PFSK-1 (cell line): ENCODE measurements around the gene KLF3.

ENCODE experiments used
- FOXP2 ChIP-seq: optimal IDR thresholded peaks from 2 replicates; pipeline ENCODE3; 2011; ENCODE audit warnings: borderline replicate concordance, control low read depth, inconsistent platforms; ENCODE audit not compliant: insufficient read depth; ENCODE audit errors: extremely low read length, extremely low read depth
- POLR2AphosphoS5 ChIP-seq: IDR thresholded peaks from 2 replicates; pipeline ENCODE4 v1.6.1; 2012; ENCODE audit warnings: low read depth, mild to moderate bottlenecking, control low read depth, low read length, moderate library complexity
- SIN3A ChIP-seq: IDR thresholded peaks from 2 replicates; pipeline ENCODE4 v1.6.1; 2012; ENCODE audit warnings: mild to moderate bottlenecking, low read length, moderate library complexity, borderline replicate concordance; ENCODE audit not compliant: insufficient read depth
- TAF1 ChIP-seq: IDR thresholded peaks from 2 replicates; pipeline ENCODE4 v1.6.1; 2012; ENCODE audit warnings: low read length, control low read depth, borderline replicate concordance; ENCODE audit not compliant: insufficient read depth
- TF ChIP-seq, protein P1 (sequence below), 2 experiments: IDR thresholded peaks; 2 replicates each; pipeline versions ENCODE4 v1.6.1 to v1.8.0; 2011 to 2012; ENCODE audit warnings: low read depth in 2 of 2, low read length in 2 of 2, control low read depth in 1 of 2, inconsistent platforms in 1 of 2, mild to moderate bottlenecking in 1 of 2, moderate library complexity in 1 of 2; ENCODE audit not compliant: insufficient read depth in 1 of 2

DNA sequence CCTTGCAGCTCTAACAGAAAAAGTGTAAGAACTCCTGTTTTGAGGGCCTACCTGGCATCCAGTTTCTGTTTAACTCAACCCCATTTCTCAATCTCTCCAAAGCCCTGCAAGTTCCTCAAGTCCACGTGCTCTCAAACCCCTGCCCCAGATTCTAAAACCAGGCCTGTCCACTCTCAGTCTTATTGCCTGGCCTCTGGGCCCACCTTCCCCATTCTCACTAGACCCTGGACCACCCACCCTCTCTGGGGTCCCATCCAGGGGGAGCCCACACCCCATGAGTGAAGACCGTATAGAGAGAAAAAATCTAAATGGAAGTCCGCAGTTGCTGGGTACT lies 60.4 kb downstream of the KLF3 start:
- TF ChIP-seq, protein P1, sequence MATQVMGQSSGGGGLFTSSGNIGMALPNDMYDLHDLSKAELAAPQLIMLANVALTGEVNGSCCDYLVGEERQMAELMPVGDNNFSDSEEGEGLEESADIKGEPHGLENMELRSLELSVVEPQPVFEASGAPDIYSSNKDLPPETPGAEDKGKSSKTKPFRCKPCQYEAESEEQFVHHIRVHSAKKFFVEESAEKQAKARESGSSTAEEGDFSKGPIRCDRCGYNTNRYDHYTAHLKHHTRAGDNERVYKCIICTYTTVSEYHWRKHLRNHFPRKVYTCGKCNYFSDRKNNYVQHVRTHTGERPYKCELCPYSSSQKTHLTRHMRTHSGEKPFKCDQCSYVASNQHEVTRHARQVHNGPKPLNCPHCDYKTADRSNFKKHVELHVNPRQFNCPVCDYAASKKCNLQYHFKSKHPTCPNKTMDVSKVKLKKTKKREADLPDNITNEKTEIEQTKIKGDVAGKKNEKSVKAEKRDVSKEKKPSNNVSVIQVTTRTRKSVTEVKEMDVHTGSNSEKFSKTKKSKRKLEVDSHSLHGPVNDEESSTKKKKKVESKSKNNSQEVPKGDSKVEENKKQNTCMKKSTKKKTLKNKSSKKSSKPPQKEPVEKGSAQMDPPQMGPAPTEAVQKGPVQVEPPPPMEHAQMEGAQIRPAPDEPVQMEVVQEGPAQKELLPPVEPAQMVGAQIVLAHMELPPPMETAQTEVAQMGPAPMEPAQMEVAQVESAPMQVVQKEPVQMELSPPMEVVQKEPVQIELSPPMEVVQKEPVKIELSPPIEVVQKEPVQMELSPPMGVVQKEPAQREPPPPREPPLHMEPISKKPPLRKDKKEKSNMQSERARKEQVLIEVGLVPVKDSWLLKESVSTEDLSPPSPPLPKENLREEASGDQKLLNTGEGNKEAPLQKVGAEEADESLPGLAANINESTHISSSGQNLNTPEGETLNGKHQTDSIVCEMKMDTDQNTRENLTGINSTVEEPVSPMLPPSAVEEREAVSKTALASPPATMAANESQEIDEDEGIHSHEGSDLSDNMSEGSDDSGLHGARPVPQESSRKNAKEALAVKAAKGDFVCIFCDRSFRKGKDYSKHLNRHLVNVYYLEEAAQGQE (IDR thresholded peaks at IDR 0.05; ENCODE audit: insufficient read depth in 1 of 2, low read depth in 2 of 2, low read length in 2 of 2): no peak
- TF ChIP-seq POLR2AphosphoS5 (no peak), SIN3A (no peak), TAF1 (no peak), FOXP2 (no peak)
